K562 (cell line): ENCODE data around the gene DNAH8. TPM values are rescaled to one million over a fixed set of nuclear protein-coding genes. Genes with fewer than 3 reads are reported as not detected.

Source experiments
- ATAC-seq: fragments of 200-7000 bp; cut with Tn5 transposase; 3 replicates; pipeline ENCODE4 v1.9.1; 2020; ENCODE audit warnings: moderate library complexity
- BruUV-seq: library from RNA; stranded (reverse); fragments of 400-500 nt; replicated peaks from 2 replicates; lab custom pipeline; 2021; lab: Mats Ljungman, UMichigan
- CTCF ChIA-PET: fragments of 300-600 bp; formaldehyde crosslinking; extraction: SDS; loops from one replicate; lab custom pipeline; 2021; ENCODE audit warnings: low intra/inter-chr PET ratio; lab: Yijun Ruan, JAX
- POLR2A ChIA-PET: fragments of 300-600, 350-650 bp; sonication (Branson Sonifier 250); formaldehyde crosslinking; extraction: SDS; loops from one replicate; lab custom pipeline; 2021; ENCODE audit warnings: antibody characterized with exemption, inconsistent platforms; lab: Yijun Ruan, JAX
- DNase-seq, 4 experiments: peaks; one replicate each; pipeline versions ENCODE4 v3.0.0 to v3.0.0-alpha.2; 2011 to 2018; ENCODE audit warnings: low spot score in 3 of 4, mixed read lengths in 3 of 4; ENCODE audit errors: extremely low read depth in 1 of 4
- FAIRE-seq: peaks from 2 replicates; lab custom pipeline; 2011; peaks lifted over from hg19 to GRCh38; lab: Jason Lieb, UNC
- H2AFZ ChIP-seq: 2 replicates; pipeline ENCODE4 v1.6.0; 2011; ENCODE audit warnings: low read depth, low read length, control low read depth, inconsistent platforms
- H3K27ac ChIP-seq: fragments of 200-600 bp; 3 replicates; pipeline ENCODE4 v1.8.0; 2011; ENCODE audit warnings: low read depth, mild to moderate bottlenecking, control low read depth, inconsistent platforms, low read length, moderate library complexity, mixed read lengths; ENCODE audit errors: extremely low read depth
- H3K27me3 ChIP-seq, 2 experiments: fragments of 300-600 bp in 1 of 2; 2 replicates in 1 of 2; 3 replicates in 1 of 2; pipeline versions ENCODE4 v1.6.0 to v1.8.0; 2011; ENCODE audit warnings: inconsistent platforms in 2 of 2, low read length in 2 of 2, mild to moderate bottlenecking in 1 of 2, mixed read lengths in 1 of 2, moderate library complexity in 1 of 2; ENCODE audit not compliant: control insufficient read depth in 2 of 2, insufficient read depth in 2 of 2
- H3K36me3 ChIP-seq: fragments of 300-600 bp; 3 replicates; pipeline ENCODE4 v1.8.0; 2011; ENCODE audit warnings: mild to moderate bottlenecking, low read length, inconsistent platforms; ENCODE audit not compliant: control insufficient read depth, insufficient read depth
- H3K4me1 ChIP-seq, 2 experiments: fragments of 200-600 bp in 1 of 2; replicated peaks in 1 of 2; 2 replicates in 1 of 2; 3 replicates in 1 of 2; pipeline versions ENCODE4 v1.5.1 to v1.8.0; 2011; ENCODE audit warnings: inconsistent platforms in 2 of 2, low read length in 2 of 2, mild to moderate bottlenecking in 1 of 2, mixed read lengths in 1 of 2, moderate library complexity in 1 of 2; ENCODE audit not compliant: control insufficient read depth in 2 of 2, insufficient read depth in 2 of 2
- H3K4me2 ChIP-seq: 2 replicates; pipeline ENCODE4 v1.6.1; 2011; ENCODE audit warnings: low read length, control low read depth, inconsistent platforms, mixed read lengths; ENCODE audit not compliant: insufficient read depth
- H3K4me3 ChIP-seq: fragments of 200-600 bp; sonication (generic), shearing (Covaris generic); 2 replicates; pipeline ENCODE4 v1.5.1; 2016; ENCODE audit warnings: control low read depth, inconsistent platforms
- H3K79me2 ChIP-seq: fragments of 200-600 bp; 3 replicates; pipeline ENCODE4 v1.8.0; 2011; ENCODE audit warnings: low read length, inconsistent platforms; ENCODE audit not compliant: control insufficient read depth, insufficient read depth
- H3K9ac ChIP-seq, 2 experiments: 2 replicates each; pipeline versions ENCODE4 v1.6.0 to v1.6.1; 2011; ENCODE audit warnings: low read depth in 2 of 2, low read length in 2 of 2, control low read depth in 1 of 2, inconsistent platforms in 1 of 2, mild to moderate bottlenecking in 1 of 2, mixed read lengths in 1 of 2; ENCODE audit not compliant: insufficient read depth in 1 of 2
- H3K9me1 ChIP-seq: one replicate; pipeline ENCODE4 v1.6.0; 2011; ENCODE audit warnings: inconsistent platforms, mild to moderate bottlenecking, low read length, moderate library complexity; ENCODE audit not compliant: control insufficient read depth, insufficient read depth
- H3K9me3 ChIP-seq: replicated peaks from 2 replicates; pipeline ENCODE4 v1.5.1; 2011; ENCODE audit warnings: low read depth, low read length, inconsistent platforms; ENCODE audit not compliant: control insufficient read depth, insufficient read depth
- H4K20me1 ChIP-seq: replicated peaks from 2 replicates; pipeline ENCODE4 v1.6.1; 2011; ENCODE audit warnings: low read length, inconsistent platforms, mixed read lengths; ENCODE audit not compliant: control insufficient read depth, insufficient read depth
- CREBBP ChIP-seq: IDR thresholded peaks from one replicate; pipeline ENCODE4 v1.6.1; 2012; ENCODE audit warnings: low read depth, mild to moderate bottlenecking, control low read depth, inconsistent platforms, low read length
- HNRNPK ChIP-seq: fragments of 200-400 bp; formaldehyde crosslinking; IDR thresholded peaks from one replicate; pipeline ENCODE4 v1.6.1; 2018; ENCODE audit warnings: mild to moderate bottlenecking, low read depth, low read length; ENCODE audit not compliant: poor library complexity, severe bottlenecking
- JUN ChIP-seq, 2 experiments: sonication (generic) in 1 of 2; formaldehyde crosslinking in 1 of 2; IDR thresholded peaks; 2 replicates each; pipeline versions ENCODE4 v1.6.1 to v1.8.0; 2012 to 2022; ENCODE audit warnings: borderline replicate concordance in 2 of 2, mild to moderate bottlenecking in 2 of 2, improper control_type of control experiment in 1 of 2, low read depth in 1 of 2, low read length in 1 of 2, missing genetic modification reagents in 1 of 2
- PCBP2 ChIP-seq: fragments of 200-400 bp; formaldehyde crosslinking; IDR thresholded peaks from 2 replicates; pipeline ENCODE4 v1.6.1; 2018; ENCODE audit warnings: low read length, low read depth, mild to moderate bottlenecking, moderate library complexity; ENCODE audit not compliant: poor library complexity, severe bottlenecking
- TBL1XR1 ChIP-seq, 2 experiments: IDR thresholded peaks; 2 replicates each; pipeline ENCODE4 v1.6.1; 2012; ENCODE audit warnings: improper control_type of control experiment in 2 of 2, low read length in 2 of 2, mild to moderate bottlenecking in 1 of 2
- WGBS: fragments of 100-300 bp; shearing (Covaris generic); methylation state at CpG from one replicate; pipeline ENCODE4 v1.1.6; 2016; ENCODE audit warnings: low coverage, mixed read lengths; ENCODE audit not compliant: insufficient coverage; ENCODE audit errors: missing lambda C conversion rate; 5-methylcytosine and 5-hydroxymethylcytosine counted together
- in situ Hi-C: fragments of 300-500 bp; cut with MboI; formaldehyde crosslinking; loops from 4 replicates; pipeline ENCODE4 v1.15.0; 2018; ENCODE audit warnings: inconsistent platforms, mixed read lengths
- intact Hi-C: fragments of 100-400 bp; cut with micrococcal nuclease; formaldehyde crosslinking; loops from 2 replicates; pipeline ENCODE4 v1.14.2; 2022
- polyA plus RNA-seq, 8 experiments: library from polyadenylated mRNA; depleted of rRNA in 4 of 8; stranded (reverse) in 5 of 8; unstranded in 3 of 8; fragments of >200 nt; fragmentation: Nextera tagmentation in 2 of 8; fragmentation: Illumina TruSeq in 1 of 8; extraction: Ambion mirVana in 2 of 8; extraction: Trizol in 1 of 8; gene quantifications; 2 replicates each; pipeline versions ENCODE4 v1.2.1 to v1.2.3, GENCODE V29; 2011 to 2014; ENCODE audit warnings: inconsistent platforms in 1 of 8, missing spikeins in 1 of 8
- total RNA-seq, 7 experiments: library from RNA; depleted of rRNA in 6 of 7; stranded (reverse); fragments of >200 nt in 6 of 7; fragmentation: Illumina TruSeq in 2 of 7; extraction: Trizol in 2 of 7; gene quantifications; 2 replicates each; pipeline versions ENCODE4 v1.2.1 to v1.2.3, GENCODE V29; 2011 to 2021; ENCODE audit warnings: low replicate concordance in 1 of 7
- TF ChIP-seq, protein P1 (sequence below), 2 experiments: fragments of 150-350 bp in 1 of 2; IDR thresholded peaks; 2 replicates each; pipeline ENCODE4 v1.6.1; 2012 to 2016; ENCODE audit warnings: low read depth in 2 of 2, low read length in 2 of 2, mild to moderate bottlenecking in 1 of 2, moderate library complexity in 1 of 2

Gene DNAH8
- total and polyA plus RNA-seq, 9 of the 15 experiments (the other 6 are each of a cell fraction or from before 2014, with no cell fraction given) = 1.2 to 4.2 (median 2.9) TPM

DNA sequence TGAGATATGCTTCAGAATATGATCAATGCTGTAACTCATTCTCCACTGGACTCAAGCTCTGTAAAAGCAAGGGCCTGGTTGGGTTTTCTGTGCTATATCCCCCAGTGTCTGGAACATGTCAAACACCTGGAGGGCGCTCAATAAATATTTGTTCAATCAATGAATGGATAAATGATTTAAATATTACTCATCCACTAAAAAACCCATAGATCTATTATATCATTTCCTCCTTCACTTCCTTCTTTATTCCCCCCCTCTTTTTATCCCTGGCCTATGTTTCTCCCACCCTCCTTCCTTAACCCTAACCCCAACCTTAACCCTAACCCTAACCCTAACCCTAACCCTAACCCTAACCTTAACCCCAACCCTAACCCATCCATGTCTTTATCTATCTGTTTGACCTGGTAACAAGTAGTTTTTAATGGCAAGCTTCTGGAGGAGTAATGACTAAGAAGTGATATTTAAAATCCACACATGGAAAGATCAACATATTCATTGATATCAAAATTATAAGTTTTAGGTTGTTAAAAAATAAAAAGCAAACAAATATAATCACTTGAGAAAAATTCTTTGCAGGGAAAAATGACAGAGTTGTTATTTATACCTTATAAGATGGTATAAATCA lies 229.7 kb downstream of the DNAH8 start:
- Histone ChIP-seq H3K4me3 (no peak overlapping the region), H2AFZ (no peak overlapping the region), H3K4me2 (no peak overlapping the region), H3K9me3 (no peaks in the 10 kb centered on the region), H3K27ac (no peak overlapping the region), H3K27me3 (peaks cover 39 to 59% of the 10 kb centered on the region in 2 experiments; a peak in 4 of 5 replicates), H4K20me1 (no peaks in the 10 kb centered on the region), H3K9ac (no peak overlapping the region), H3K36me3 (no peaks in the 10 kb centered on the region), H3K79me2 (no peaks in the 10 kb centered on the region), H3K9me1 (no peaks in the 10 kb centered on the region), H3K4me1 (no peaks in the 10 kb centered on the region)
- ATAC-seq (no peak), FAIRE-seq (peak; percentile 19), DNase-seq (no peak)
- 0% methylated on average over 1 of the region's 1 CpG for WGBS
- in situ Hi-C loops = no loop called here
- TF ChIP-seq, protein P1, sequence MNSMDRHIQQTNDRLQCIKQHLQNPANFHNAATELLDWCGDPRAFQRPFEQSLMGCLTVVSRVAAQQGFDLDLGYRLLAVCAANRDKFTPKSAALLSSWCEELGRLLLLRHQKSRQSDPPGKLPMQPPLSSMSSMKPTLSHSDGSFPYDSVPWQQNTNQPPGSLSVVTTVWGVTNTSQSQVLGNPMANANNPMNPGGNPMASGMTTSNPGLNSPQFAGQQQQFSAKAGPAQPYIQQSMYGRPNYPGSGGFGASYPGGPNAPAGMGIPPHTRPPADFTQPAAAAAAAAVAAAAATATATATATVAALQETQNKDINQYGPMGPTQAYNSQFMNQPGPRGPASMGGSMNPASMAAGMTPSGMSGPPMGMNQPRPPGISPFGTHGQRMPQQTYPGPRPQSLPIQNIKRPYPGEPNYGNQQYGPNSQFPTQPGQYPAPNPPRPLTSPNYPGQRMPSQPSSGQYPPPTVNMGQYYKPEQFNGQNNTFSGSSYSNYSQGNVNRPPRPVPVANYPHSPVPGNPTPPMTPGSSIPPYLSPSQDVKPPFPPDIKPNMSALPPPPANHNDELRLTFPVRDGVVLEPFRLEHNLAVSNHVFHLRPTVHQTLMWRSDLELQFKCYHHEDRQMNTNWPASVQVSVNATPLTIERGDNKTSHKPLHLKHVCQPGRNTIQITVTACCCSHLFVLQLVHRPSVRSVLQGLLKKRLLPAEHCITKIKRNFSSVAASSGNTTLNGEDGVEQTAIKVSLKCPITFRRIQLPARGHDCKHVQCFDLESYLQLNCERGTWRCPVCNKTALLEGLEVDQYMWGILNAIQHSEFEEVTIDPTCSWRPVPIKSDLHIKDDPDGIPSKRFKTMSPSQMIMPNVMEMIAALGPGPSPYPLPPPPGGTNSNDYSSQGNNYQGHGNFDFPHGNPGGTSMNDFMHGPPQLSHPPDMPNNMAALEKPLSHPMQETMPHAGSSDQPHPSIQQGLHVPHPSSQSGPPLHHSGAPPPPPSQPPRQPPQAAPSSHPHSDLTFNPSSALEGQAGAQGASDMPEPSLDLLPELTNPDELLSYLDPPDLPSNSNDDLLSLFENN (IDR thresholded peaks at IDR 0.05; ENCODE audit: low read depth in 2 of 2, low read length in 2 of 2) = no peak
- TF ChIP-seq JUN (IDR thresholded peaks at IDR 0.05; ENCODE audit: borderline replicate concordance, low read depth, low read length) (no peak), JUN (CRISPR knock-in tag; IDR thresholded peaks at IDR 0.05; ENCODE audit: borderline replicate concordance) (no peak), TBL1XR1 (IDR thresholded peaks at IDR 0.05; ENCODE audit: low read length in 2 of 2) (no peak), CREBBP (peak; percentile 86), PCBP2 (peak; percentile 69), HNRNPK (peak; percentile 72)
- no TSS peak for BruUV-seq
- intact Hi-C loops = no loop called here
- ChIA-PET CTCF (no interaction called here), POLR2A (no interaction called here)
